NCI-H1105 (cell line): ENCODE results near the gene TMBIM6.
"Not testable (repeated sequence)": the region's sequence is repeated elsewhere in the genome, so short reads cannot be mapped to it uniquely, and the experiment has no call there.

ENCODE experiments used
- DNase-seq: peaks from one replicate; lab custom pipeline; 2025; lab: John Stamatoyannopoulos, UW

The TMBIM6 gene

DNA sequence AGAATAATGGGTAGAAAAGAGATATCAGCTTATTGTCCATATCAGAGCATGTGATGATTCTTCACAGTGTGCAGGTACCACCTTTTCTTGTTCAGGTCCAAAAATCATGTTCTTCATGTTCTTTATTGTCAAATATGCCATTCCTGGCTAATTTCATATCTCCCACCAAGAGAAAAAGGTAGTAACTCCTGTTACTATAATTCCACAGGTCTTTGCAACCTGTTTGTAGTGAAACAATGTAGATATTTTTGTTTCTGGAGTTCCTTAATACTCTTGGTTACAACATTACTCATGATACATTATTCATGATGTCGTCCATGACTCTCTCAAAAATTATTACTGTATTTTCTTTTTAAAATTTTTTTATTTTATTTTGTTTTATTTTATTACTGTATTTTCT lies 11.3 kb upstream of the TMBIM6 start:
- no peak for DNase-seq

DNA sequence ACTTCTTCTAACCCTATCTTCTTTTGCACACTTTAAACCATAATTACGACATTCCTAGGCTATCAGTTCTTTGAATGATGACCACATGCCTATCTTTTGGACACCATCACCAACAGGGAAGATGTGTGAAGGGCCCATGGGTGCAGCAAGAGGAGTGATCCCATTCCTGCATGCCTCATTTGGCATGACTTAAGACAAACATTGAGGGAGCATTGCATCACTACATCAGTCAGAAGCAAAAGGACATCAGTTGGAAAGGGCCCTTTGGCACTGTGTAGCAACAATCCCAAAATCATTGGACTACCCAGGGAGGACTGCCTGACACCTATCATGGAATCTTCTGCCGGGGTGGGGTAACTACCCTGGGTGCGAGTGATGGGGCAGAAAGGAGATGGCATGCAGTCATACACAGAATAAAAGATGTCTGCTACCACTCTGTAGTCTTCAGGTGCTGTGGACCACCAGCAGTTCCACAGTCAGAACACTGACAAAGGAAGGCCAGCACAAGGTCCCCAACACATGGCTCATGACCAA lies 10.7 kb upstream of the TMBIM6 start:
- DNase-seq: no peak

- DNase-seq: no peak
Measured at GRCh38 chr12:49733219-49734017, 7.9 kb upstream of the TMBIM6 start.

DNA sequence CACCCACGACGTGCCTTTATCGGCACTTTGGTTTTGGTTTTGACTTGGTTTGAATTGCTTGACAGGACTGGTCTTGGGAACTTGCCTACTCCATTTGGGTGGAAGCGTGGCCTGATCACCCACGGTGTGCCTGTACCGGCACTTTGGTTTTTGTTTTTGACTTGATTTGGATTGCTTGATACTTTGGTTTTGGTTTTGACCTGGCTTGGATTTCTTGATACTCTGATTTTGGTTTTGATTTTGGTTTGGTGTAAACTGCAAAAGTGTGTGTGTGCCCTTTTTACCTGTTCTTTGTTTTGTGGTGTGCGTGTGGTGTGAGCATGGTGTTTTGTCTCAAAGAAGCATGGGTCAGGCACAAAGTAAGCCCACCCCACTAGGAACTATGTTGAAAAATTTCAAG lies 6.5 kb upstream of the TMBIM6 start:
- DNase-seq: not testable (repeated sequence)

GRCh38 chr12:49738721-49739120 lies 2.6 kb upstream of the TMBIM6 start:
- DNase-seq: not testable (repeated sequence)

GRCh38 chr12:49740277-49740676 lies 1.1 kb upstream of the TMBIM6 start:
- DNase-seq: not testable (repeated sequence)

- peak; percentile 26 for DNase-seq
Measured at GRCh38 chr12:49741882-49742620, 694 bp downstream of the TMBIM6 start.

GRCh38 chr12:49744363-49744885 lies 3.1 kb downstream of the TMBIM6 start:
- DNase-seq: no peak

- DNase-seq: no peak
Measured at GRCh38 chr12:49748306-49748705, 6.9 kb downstream of the TMBIM6 start.

DNA sequence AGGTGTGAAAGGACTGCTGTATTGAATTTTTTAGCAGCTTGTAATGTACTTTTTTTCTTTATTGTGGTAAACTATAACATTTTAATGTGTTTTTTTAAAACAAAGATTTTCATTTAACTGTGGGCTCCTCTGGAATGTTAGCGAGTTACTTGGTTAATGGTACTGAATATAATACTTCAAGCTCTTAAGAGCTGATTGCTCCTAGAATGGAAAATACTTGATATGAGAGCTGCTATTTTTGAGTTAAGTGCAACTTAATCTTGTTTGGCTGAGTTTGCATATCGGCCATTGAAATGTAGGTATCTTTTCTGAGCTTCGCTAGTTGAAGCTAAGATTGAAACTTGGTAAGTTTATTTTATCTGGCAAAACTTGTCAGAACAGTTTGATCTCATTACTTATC lies 7.4 kb downstream of the TMBIM6 start:
- no peak for DNase-seq

DNA sequence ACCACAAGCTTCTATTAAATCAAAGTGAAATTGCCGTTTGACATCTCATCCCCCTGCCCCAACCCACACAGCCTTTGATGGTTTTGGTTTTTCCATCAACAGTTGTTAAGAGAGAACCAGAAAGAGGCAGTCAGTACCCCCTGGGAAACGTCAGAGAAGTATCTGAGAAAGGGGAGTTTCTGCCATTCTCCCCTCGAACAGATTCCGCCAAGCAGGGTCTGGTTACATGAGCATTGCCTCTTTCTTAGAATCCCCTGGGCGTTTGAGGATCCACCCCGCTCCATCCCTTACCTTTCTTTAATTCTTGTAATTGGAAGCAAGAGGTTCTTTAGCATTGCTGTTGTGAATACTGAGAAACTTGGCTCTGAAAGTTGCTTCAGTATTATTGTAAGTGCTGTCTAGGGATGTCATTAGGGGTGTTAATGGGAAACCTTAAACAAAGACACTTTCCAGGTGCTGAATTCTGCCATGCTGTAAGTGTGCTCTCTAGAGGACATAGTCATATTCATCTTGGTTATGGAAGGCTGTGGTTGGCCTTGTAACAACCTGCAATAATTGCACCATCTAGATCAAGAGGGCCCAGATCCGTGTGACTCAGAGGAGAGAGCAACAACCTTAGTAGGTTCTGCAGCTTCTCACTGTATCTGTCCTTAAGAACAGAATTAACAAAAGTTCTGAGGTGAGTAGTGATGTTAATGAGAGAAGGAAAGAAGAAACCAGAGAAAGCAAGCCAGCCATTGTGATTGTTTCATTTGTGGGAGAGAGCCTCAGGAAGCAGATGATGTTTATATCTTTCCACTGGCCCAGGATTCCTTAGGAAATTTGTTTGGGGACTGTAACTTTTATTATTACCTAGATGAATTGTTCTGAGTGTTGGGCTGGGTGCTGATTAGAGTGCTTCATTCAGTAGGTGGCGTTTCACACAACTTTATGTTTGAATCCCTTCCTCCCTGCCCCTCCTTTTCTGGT lies 9.0 kb downstream of the TMBIM6 start:
- no peak for DNase-seq

DNA sequence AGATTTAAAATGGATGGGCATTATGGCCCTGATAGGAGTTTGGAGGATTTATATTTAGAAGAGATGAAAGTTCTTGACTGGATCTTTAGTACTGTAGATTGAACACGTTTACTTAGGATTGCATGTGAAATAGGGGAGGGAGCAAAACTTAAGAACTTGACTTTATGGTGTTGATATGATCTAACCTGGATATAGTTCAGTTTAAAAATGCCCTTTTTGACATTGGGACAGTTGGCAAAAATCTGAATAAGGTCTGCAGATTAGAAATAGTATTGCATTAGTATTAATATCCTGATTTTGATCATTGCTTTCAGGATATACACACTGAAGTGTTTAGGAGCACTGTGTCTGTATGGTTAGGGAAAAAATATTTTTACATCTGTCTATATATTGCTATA lies 9.6 kb downstream of the TMBIM6 start:
- no peak for DNase-seq

GRCh38 chr12:49761677-49762467 lies 20.5 kb downstream of the TMBIM6 start:
- DNase-seq: no peak

DNA sequence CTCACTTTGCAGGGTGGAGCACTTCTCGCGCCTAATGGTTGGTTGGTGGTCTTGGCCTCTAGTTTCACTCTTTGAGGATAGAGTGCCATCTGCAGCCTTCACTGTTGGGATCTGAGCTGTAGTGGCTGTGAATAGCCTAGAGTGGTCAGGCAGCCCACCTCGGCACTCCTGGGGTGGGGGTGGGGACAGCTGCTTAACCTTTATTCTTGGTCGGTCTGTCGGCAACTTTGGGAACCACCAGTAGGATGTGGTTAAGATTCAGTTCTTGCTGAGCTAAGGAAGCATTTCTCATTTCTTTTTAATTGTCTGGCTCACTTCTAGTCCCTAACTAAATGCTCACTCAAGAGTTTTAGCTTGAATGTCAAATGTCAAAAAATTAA lies 21.1 kb downstream of the TMBIM6 start:
- no peak for DNase-seq

GRCh38 chr12:49763006-49763591 lies 21.7 kb downstream of the TMBIM6 start:
- no peak for DNase-seq

DNA sequence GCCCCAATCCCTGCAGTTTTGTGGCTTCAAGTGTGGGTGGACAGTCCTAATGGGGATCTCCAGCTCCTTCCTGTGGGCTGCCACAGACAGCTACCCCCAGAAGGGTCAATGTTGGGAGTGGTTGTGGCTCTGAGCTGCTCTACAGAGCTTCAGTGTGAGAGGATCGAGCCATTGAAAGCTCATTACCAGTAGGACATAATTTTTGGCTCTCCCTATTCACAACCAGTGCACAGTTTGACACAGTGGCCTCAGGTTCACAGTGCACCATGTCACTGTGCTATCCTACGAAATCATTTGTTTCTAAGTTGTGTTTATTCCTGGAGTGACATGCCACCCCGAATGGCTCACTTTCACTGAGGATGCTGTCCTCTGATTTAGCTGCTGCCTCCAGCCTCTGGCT lies 22.8 kb downstream of the TMBIM6 start:
- no peak for DNase-seq

DNA sequence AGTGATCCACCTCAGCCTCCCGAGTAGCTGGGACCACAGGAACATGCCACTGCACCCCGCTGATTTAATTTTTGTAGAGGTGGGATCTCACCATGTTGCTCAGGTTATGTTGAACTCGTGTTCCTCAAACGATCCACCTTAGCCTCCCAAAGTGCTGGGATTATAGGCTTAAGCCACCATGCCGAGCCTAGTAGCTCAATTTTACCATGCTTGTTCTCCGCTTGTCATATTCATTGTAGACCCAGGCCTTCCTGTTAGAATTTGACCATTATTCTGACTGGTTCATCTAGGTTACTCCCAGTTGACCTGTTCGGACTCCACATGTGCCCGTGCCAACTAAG lies 24.7 kb downstream of the TMBIM6 start:
- no peak for DNase-seq

DNA sequence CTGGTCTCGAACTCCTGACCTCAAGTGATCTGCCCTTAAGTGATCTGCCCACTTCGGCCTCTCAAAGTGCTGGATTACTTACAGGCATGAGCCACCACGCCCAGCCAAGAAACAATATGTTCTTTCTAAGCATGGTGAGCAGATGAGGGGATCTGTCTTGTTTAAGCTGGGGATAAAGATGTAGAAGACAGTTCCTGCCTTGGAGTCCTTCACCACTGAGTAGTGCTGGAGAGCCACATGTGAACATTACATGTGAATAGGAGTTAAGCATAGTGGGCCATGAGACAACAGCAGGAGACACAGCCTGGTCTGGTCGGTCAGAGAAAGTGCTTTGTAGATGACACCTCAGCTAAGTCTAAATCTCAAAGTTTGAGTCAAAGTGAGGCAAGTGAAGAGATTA lies 26.0 kb downstream of the TMBIM6 start:
- DNase-seq: no peak

DNA sequence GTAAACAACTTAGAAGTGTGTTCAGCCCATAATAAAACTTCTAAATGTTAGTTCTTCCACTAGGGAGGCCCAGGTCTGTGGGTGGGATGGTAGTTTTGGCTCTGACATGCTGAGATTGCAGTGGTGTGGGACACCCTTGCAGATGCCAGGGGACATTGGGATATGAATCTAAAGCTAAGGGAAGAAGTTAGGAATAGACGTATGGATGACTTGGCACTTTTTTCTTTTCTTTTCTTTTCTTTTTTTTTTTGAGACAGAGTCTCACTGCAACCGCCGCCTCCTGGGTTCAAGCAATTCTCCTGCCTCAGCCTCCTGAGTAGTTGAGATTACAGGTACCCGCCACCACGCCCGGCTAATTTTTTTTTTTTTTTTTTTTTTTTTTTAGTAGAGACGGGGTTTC lies 31.7 kb downstream of the TMBIM6 start:
- DNase-seq: not testable (repeated sequence)

DNA sequence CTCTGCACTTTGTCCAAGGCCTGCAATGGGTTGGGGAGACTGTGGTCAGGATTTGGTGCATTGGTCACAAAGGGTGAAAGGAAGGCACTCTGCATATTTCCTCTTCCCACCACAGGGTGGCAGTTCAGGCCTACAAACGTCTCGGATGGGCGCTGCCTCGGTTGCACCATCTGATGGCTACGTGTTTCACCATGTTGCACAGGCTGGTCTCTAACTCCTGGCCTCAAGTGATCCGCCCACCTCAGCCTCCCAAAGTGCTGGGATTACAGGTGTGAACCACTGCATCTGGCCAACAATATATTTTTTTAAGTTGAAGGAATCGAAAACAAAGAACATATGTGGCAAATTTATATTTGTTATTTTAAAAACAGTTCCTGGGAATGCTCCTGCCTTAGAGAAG lies 35.1 kb downstream of the TMBIM6 start:
- DNase-seq: no peak

GRCh38 chr12:49776858-49777257 lies 35.5 kb downstream of the TMBIM6 start:
- DNase-seq: no peak
